NCI-H1436 treated with DMSO at 0.1 percent for 48 hours (cell line): ENCODE data around the gene KAT2B.

ENCODE experiments used
- DNase-seq: peaks from one replicate; lab custom pipeline; 2025; lab: John Stamatoyannopoulos, UW

KAT2B gene

GRCh38 chr3:20100151-20100550 is 59.9 kb downstream of the KAT2B start:
- DNase-seq, result no peak

DNA sequence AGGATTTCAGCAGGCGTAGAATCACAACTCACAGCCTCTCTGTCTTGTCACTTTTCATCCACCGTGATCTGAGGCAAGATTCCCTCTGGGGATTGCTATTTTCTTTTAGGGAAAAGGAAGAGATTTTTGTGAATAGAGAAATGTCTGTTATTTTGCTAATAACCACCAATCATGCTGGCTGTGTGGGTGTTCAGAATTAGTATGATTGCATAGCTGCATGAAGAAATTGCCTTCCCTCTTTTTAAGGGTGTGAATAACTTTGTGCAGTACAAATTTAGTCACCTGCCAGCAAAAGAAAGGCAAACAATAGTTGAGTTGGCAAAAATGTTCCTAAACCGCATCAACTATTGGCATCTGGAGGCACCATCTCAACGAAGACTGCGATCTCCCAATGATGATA is 60.8 kb downstream of the KAT2B start:
- no peak for DNase-seq

- no peak for DNase-seq
Measured at GRCh38 chr3:20103731-20104130, 63.5 kb downstream of the KAT2B start.

DNA sequence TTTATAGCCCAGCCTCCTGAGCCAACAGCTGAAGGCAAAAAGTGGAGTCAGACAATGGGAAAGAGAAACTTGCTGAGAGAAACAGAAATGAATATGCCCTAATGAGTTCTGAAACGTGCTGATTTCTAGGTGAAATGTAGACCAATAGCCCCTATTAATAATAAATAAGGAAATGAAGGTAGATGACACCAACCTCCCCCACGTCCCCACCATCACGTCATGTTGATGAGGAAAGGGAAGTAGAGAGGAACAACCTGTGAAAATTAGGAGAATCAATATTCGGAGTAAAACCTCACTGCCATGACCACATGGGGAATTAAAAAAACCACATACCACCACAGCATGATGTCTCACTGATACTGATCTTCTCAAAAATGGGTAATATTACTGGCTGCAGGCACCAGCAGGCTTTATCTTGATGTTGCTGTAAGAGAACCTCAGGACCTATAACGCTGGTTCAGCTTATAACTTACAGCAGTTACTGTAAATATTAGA is 64.0 kb downstream of the KAT2B start:
- DNase-seq, result no peak

DNA sequence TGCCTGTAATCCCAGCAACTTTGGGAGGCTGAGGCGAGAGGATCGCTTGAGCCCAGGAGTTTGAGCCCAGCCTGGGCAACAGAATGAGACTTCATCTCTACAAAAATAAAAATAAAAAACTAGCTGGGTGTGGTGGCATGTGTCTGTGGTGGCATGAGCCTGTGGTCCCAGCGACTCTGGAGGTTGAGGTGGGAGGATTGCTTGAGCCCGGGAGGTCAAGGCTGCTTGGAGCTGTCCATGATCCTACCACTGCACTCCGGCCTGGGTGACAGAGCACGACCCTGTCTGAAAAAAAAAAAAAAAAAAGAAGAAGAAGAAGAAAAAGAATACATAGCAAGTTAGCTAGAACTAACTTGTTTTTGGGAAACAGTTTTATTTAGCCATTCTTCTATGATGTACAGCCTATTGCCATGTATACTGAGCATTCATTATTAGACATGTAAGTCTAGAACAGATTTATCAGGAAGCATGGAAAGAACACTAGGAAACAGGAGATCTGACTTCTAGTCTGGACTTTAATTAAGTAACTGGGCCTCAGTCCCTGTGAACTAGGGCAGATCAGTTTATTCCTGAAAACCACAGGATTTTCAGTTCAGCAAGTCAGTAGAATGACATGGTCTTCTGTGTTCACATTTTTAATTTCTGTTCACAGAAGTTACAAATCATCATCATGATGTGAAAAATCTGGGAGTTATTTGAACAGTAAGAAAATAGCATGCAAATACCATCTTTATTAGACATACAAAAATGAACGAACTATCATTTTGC is 65.5 kb downstream of the KAT2B start:
- DNase-seq, result no peak

DNA sequence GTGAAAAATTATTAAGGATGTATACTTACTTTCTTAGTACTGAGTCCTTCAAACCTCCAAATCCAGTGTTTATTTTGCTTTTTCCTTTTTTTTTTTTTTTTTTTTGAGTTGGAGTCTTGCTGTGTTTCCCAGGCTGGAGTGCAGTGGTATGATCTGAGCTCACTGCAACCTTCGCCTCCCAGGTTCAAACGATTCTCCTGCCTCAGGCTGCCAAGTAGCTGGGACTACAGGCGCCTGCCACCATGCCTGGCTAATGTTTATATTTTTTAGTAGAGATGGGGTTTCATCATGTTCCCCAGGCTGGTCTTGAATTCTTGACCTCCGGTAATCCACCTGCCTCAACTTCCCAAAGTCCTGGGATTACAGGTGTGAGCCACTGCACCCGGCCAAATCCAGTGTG is 67.5 kb downstream of the KAT2B start:
- DNase-seq, result no peak

DNA sequence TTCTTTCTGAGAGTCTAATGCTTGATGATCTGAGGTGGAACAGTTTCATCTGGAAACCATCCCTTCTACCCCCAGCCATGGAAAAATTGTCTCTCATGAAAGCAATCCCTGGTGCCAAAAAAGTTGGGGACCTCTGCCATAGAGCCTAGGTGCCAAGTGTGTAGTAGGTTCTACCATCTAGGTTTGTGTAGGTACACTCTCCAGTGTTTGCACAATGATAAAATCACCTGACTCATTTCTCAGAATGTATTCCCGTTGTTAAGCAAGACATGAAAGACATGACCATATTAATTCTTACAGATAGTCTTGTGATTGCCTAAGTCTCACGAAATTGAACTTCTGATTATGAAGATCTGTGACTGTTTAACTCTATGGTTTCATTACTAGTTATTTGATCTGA is 68.6 kb downstream of the KAT2B start:
- no peak for DNase-seq

DNA sequence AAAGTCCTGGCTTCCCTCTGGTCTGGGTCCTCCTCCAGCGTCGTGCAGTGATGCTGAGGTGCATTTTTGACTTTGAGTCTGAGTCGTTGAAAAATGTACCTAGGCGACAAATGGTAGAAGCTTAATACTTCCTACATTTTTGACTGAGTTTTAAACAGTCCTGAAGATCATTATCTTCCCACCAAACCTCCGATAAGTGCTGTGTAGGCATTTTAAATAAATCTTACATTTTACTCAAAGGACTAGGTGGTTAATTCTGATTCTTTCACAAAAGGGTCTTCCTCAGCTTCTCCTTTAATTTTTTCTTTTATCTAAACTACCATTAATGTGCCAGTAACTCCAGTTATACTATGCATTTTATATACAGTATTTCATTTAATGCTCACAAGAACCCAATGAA is 70.6 kb downstream of the KAT2B start:
- DNase-seq, result no peak

- no peak for DNase-seq
Measured at GRCh38 chr3:20111836-20112235, 71.6 kb downstream of the KAT2B start.

DNA sequence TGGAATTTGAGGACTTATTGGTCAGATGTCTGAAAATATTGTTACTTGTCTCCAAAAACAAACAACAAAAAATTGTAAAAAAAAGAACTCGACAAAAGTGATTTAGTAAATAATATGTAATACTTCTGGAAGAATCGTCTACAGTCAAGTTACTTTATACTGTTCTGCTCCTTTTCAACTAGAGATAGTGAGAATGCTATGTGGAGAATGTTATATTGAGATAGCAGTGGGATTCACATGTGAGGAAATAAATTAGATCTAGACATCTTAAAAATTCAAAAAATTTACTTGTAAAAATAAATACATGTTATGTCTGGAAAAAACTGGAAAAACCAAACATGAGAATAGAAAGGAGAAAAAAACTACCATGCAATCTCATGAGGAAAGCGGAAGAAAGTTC is 80.8 kb downstream of the KAT2B start:
- DNase-seq, result no peak

- DNase-seq, result no peak
Measured at GRCh38 chr3:20123131-20123652, 82.9 kb downstream of the KAT2B start.

GRCh38 chr3:20125289-20125688 is 85.0 kb downstream of the KAT2B start:
- no peak for DNase-seq

DNA sequence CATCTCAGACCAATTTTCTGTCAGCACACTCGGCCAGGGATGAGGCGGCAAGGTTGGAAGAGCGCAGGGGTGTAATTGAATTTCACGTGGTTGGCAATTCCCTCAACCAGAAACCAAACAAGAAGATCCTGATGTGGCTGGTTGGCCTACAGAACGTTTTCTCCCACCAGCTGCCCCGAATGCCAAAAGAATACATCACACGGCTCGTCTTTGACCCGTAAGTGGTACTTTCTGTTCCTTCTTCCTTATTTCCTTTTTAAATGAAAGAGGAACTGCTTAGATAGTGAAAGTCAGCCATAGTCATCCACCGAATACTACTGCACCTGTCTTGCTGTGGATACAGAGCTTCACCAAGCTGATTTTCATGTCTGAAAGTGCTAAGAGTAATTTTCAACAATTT is 85.7 kb downstream of the KAT2B start:
- DNase-seq, result no peak

GRCh38 chr3:20128358-20128757 is 88.1 kb downstream of the KAT2B start:
- no peak for DNase-seq

- DNase-seq, result no peak
Measured at GRCh38 chr3:20130106-20130505, 89.9 kb downstream of the KAT2B start.

DNA sequence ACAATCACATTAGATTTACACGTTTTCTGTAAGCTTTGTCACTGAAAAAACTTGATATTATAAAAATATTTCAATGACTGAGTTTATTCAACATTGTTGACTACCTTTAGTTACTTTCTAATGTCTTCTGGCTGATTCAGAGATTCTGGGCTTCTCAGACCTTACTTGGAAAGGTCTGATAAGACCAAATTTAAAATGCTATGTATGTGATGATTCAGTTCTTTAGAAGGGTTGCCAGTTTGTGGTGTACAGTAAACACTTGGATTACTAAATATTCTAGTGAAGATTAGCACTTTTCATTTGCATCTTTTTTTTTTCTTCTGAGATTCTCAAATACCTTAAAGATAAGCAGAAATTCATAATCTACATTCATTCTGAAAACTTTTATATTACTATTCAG is 96.0 kb downstream of the KAT2B start:
- DNase-seq, result no peak

DNA sequence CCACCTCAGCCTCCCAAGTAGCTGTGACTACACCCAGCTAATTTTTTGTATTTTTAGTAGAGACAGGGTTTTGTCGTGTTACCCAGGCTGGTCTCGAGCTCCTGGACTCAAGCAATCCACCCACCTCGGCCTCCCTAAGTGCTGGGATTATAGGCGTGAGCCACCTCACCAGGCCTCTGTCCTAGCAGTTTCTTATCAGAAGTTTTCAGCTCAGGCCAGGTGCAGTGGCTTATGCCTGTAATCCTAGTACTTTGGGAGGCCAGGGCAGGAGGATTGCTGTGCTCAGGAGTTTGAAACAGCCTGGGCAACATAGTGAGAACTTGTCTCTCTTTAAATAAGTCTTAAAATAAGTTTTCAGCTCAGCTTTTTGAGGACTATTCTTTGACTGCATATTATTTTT is 97.4 kb downstream of the KAT2B start:
- no peak for DNase-seq

GRCh38 chr3:20140881-20141280 is 100.6 kb downstream of the KAT2B start:
- DNase-seq, result no peak

GRCh38 chr3:20141316-20141715 is 101.1 kb downstream of the KAT2B start:
- no peak for DNase-seq

- DNase-seq, result no peak
Measured at GRCh38 chr3:20141851-20142250, 101.6 kb downstream of the KAT2B start.

GRCh38 chr3:20142517-20142916 is 102.3 kb downstream of the KAT2B start:
- no peak for DNase-seq

GRCh38 chr3:20143519-20143918 is 103.3 kb downstream of the KAT2B start:
- DNase-seq, result no peak

DNA sequence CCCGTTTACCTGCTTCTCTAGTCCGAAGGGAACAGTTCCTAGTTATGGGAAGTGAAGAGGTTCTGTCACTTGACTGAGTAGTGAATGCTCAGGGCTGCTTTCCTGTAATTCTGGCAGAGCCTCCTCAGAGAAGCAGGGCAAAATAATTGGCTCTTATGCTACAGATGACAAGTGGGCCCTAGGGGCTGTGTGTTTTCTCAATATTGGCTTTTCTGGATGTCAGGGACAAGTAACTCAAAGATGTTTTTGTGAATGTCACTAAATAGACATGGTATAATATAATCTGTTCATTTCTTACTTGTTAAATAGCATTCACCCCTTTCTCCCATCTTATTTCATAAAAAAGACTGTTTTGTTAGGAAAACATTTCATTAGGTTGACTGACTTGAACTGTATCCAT is 105.6 kb downstream of the KAT2B start:
- DNase-seq, result no peak

GRCh38 chr3:20146301-20146700 is 106.1 kb downstream of the KAT2B start:
- DNase-seq, result no peak
